HCT116 (cell line): Measurements from ENCODE around the gene MBD1. TPM values are rescaled to one million over a fixed set of nuclear protein-coding genes. Genes with fewer than 3 reads are reported as not detected.

Experiments
- ATAC-seq: fragments of 200-7000 bp; cut with Tn5 transposase; 2 replicates; pipeline ENCODE4 v1.9.1; 2020; ENCODE audit warnings: mild to moderate bottlenecking, moderate library complexity
- BruUV-seq: library from RNA; stranded (reverse); fragments of 400-500 nt; replicated peaks from 2 replicates; lab custom pipeline; 2021; lab: Mats Ljungman, UMichigan
- CTCF ChIA-PET: fragments of 300-600 bp; sonication (Branson Sonifier 250); formaldehyde crosslinking; loops from one replicate; lab custom pipeline; 2021; ENCODE audit warnings: antibody characterized with exemption; lab: Charles Lee
- POLR2A ChIA-PET: fragments of 300-600, 350-600 bp; sonication (Branson Sonifier 250); formaldehyde crosslinking; loops from one replicate; lab custom pipeline; 2021; ENCODE audit warnings: antibody characterized with exemption; lab: Charles Lee
- RAD21 ChIA-PET, 2 experiments: fragments of 300-600 bp; sonication (Branson Sonifier 250); formaldehyde crosslinking; loops; one replicate each; lab custom pipeline; 2023; ENCODE audit warnings: low total read pairs in 2 of 2; ENCODE audit not compliant: uncharacterized antibody in 2 of 2, unreplicated experiment in 2 of 2, low non-redundant PET in 1 of 2; lab: Charles Lee
- DNase-seq: peaks from one replicate; pipeline ENCODE4 v3.0.0-alpha.2; 2010; ENCODE audit warnings: low read depth, low spot score
- H2AFZ ChIP-seq: fragments of 200-600 bp; shearing (Covaris generic), sonication (generic); 2 replicates; pipeline ENCODE4 v1.6.1; 2017; ENCODE audit warnings: low read depth, mixed run types, mixed read lengths, antibody characterized with exemption, low read length; ENCODE audit not compliant: poor library complexity, severe bottlenecking
- H3K27ac ChIP-seq: 2 replicates; pipeline ENCODE4 v1.5.1; 2012; ENCODE audit warnings: low read depth, low read length
- H3K27me3 ChIP-seq: fragments of 200-600 bp; sonication (generic); 2 replicates; pipeline ENCODE4 v1.6.1; 2016; ENCODE audit warnings: mixed run types, low read length, mixed read lengths; ENCODE audit not compliant: insufficient read depth
- H3K36me3 ChIP-seq, 2 experiments: fragments of 200-500 bp in 1 of 2; fragments of 200-600 bp in 1 of 2; sonication (Bioruptor generic) in 1 of 2; sonication (generic) in 1 of 2; 2 replicates each; pipeline versions ENCODE4 v1.5.1 to v1.6.1; 2014 to 2016; ENCODE audit warnings: low read length in 2 of 2, inconsistent platforms in 1 of 2, mixed read lengths in 1 of 2, mixed run types in 1 of 2; ENCODE audit not compliant: insufficient read depth in 2 of 2, control insufficient read depth in 1 of 2
- H3K4me1 ChIP-seq, 2 experiments: fragments of 200-600 bp in 1 of 2; sonication (generic) in 1 of 2; 2 replicates each; pipeline versions ENCODE4 v1.5.1 to v1.6.1; 2012 to 2017; ENCODE audit warnings: low read length in 2 of 2, inconsistent platforms in 1 of 2, mild to moderate bottlenecking in 1 of 2, mixed read lengths in 1 of 2, mixed run types in 1 of 2, moderate library complexity in 1 of 2; ENCODE audit not compliant: insufficient read depth in 2 of 2, control insufficient read depth in 1 of 2
- H3K4me2 ChIP-seq: fragments of 200-600 bp; sonication (generic); 2 replicates; pipeline ENCODE4 v1.6.1; 2017; ENCODE audit warnings: mixed run types, low read length, mixed read lengths
- H3K4me3 ChIP-seq, 2 experiments: fragments of 200-600 bp in 1 of 2; sonication (generic) in 1 of 2; replicated peaks in 1 of 2; 2 replicates each; pipeline ENCODE4 v1.5.1; 2011 to 2016; ENCODE audit warnings: low read length in 2 of 2, control low read depth in 1 of 2, low read depth in 1 of 2, mild to moderate bottlenecking in 1 of 2, mixed read lengths in 1 of 2, mixed run types in 1 of 2
- H3K79me2 ChIP-seq: fragments of 200-600 bp; sonication (generic); 2 replicates; pipeline ENCODE4 v1.6.1; 2017; ENCODE audit warnings: mild to moderate bottlenecking, mixed run types, low read length, moderate library complexity, mixed read lengths; ENCODE audit not compliant: insufficient read depth
- H3K9ac ChIP-seq: fragments of 200-600 bp; sonication (generic); 2 replicates; pipeline ENCODE4 v1.6.1; 2016; ENCODE audit warnings: low read length, mixed read lengths
- H3K9me2 ChIP-seq: fragments of 200-600 bp; sonication (generic), shearing (Covaris generic); 2 replicates; pipeline ENCODE4 v1.6.1; 2017; ENCODE audit warnings: mixed run types, mild to moderate bottlenecking, moderate library complexity; ENCODE audit not compliant: insufficient read depth
- H3K9me3 ChIP-seq, 2 experiments: fragments of 200-500 bp in 1 of 2; fragments of 200-600 bp in 1 of 2; sonication (Bioruptor generic) in 1 of 2; sonication (generic) in 1 of 2; 2 replicates each; pipeline ENCODE4 v1.6.1; 2014 to 2017; ENCODE audit warnings: low read length in 2 of 2, mixed read lengths in 2 of 2, inconsistent platforms in 1 of 2, low read depth in 1 of 2, mild to moderate bottlenecking in 1 of 2, mixed run types in 1 of 2, moderate library complexity in 1 of 2; ENCODE audit not compliant: control insufficient read depth in 1 of 2, insufficient read depth in 1 of 2
- H4K20me1 ChIP-seq: fragments of 200-600 bp; sonication (generic), shearing (Covaris generic); 2 replicates; pipeline ENCODE4 v1.6.1; 2017; ENCODE audit warnings: mixed run types, mild to moderate bottlenecking, moderate library complexity; ENCODE audit not compliant: insufficient read depth
- CBX3 ChIP-seq: IDR thresholded peaks from 2 replicates; pipeline ENCODE4 v1.6.1; 2012; ENCODE audit warnings: low read depth
- EGR1 ChIP-seq: IDR thresholded peaks from 2 replicates; pipeline ENCODE4 v1.6.1; 2012; ENCODE audit warnings: low read depth
- ELF1 ChIP-seq: IDR thresholded peaks from 2 replicates; pipeline ENCODE4 v1.6.1; 2012; ENCODE audit warnings: low read depth, borderline replicate concordance
- EZH2 ChIP-seq: fragments of 200-600 bp; sonication (generic); IDR thresholded peaks from 2 replicates; pipeline ENCODE4 v1.6.1; 2017; ENCODE audit warnings: antibody characterized with exemption, mixed run types
- EZH2phosphoT487 ChIP-seq: fragments of 200-600 bp; IDR thresholded peaks from 2 replicates; pipeline ENCODE4 v1.6.1; 2018; ENCODE audit warnings: antibody characterized with exemption, borderline replicate concordance
- FOSL1 ChIP-seq: IDR thresholded peaks from 2 replicates; pipeline ENCODE4 v1.6.1; 2012; ENCODE audit warnings: low read depth
- JUND ChIP-seq: IDR thresholded peaks from 2 replicates; pipeline ENCODE4 v1.6.1; 2012
- POLR2AphosphoS5 ChIP-seq: IDR thresholded peaks from 2 replicates; pipeline ENCODE4 v1.6.1; 2011; ENCODE audit warnings: mild to moderate bottlenecking, low read depth, low read length, moderate library complexity
- RAD21 ChIP-seq: IDR thresholded peaks from 2 replicates; pipeline ENCODE4 v1.6.1; 2012; ENCODE audit warnings: low read depth, mild to moderate bottlenecking
- SIN3A ChIP-seq: IDR thresholded peaks from 2 replicates; pipeline ENCODE4 v1.6.1; 2012; ENCODE audit warnings: low read depth
- SP1 ChIP-seq: IDR thresholded peaks from 2 replicates; pipeline ENCODE4 v1.6.1; 2012; ENCODE audit warnings: low read depth
- TCF7L2 ChIP-seq: IDR thresholded peaks from 2 replicates; pipeline ENCODE4 v1.7.0; 2011; ENCODE audit warnings: borderline replicate concordance, inconsistent platforms; ENCODE audit not compliant: insufficient read depth, insufficient read length; ENCODE audit errors: extremely low read depth
- YY1 ChIP-seq: IDR thresholded peaks from 2 replicates; pipeline ENCODE4 v1.6.1; 2011; ENCODE audit warnings: low read length, low read depth, moderate library complexity, mild to moderate bottlenecking; ENCODE audit not compliant: insufficient replicate concordance; ENCODE audit errors: extremely low read depth
- ZFX ChIP-seq: fragments of 450-650 bp; IDR thresholded peaks from 2 replicates; pipeline ENCODE4 v1.6.1; 2017
- ZNF274 ChIP-seq: fragments of 200-500 bp; sonication (Bioruptor generic); IDR thresholded peaks from 2 replicates; pipeline ENCODE4 v1.6.1; 2014; ENCODE audit warnings: mild to moderate bottlenecking, low read depth, low read length, inconsistent platforms
- intact Hi-C: fragments of 100-400 bp; cut with micrococcal nuclease; formaldehyde crosslinking; loops from 2 replicates; pipeline ENCODE4 v1.10.0; 2022
- total RNA-seq: library from RNA; stranded (reverse); gene quantifications from one replicate; pipeline ENCODE4 v1.2.1, GENCODE V29; 2021; ENCODE audit not compliant: unreplicated experiment
- TF ChIP-seq, protein P1 (sequence below): IDR thresholded peaks from 2 replicates; pipeline ENCODE4 v1.6.1; 2011; ENCODE audit warnings: mild to moderate bottlenecking, low read length, moderate library complexity; ENCODE audit not compliant: insufficient replicate concordance; ENCODE audit errors: extremely low read depth
- TF ChIP-seq, protein P2 (sequence below): IDR thresholded peaks from 2 replicates; pipeline ENCODE4 v1.6.1; 2012
- TF ChIP-seq, protein P3 (sequence below): IDR thresholded peaks from 2 replicates; pipeline ENCODE4 v1.6.1; 2012; ENCODE audit warnings: low read depth
- TF ChIP-seq, protein P4 (sequence below): IDR thresholded peaks from 2 replicates; pipeline ENCODE4 v1.6.1; 2012
- TF ChIP-seq, protein P5 (sequence below), 3 experiments: fragments of 200-600 bp in 1 of 3; sonication (generic) in 1 of 3; IDR thresholded peaks in 2 of 3; conservative IDR thresholded peaks in 1 of 3; 2 replicates each; pipeline ENCODE4 v1.5.1; 2012 to 2017; ENCODE audit warnings: low read depth in 2 of 3, low read length in 2 of 3, antibody characterized with exemption in 1 of 3, borderline replicate concordance in 1 of 3, control low read depth in 1 of 3, mild to moderate bottlenecking in 1 of 3, mixed read lengths in 1 of 3, mixed run types in 1 of 3, moderate library complexity in 1 of 3; ENCODE audit not compliant: insufficient read depth in 1 of 3

Gene MBD1
- total RNA-seq, 1 experiment from 2014 or later = 63.9 TPM

DNA sequence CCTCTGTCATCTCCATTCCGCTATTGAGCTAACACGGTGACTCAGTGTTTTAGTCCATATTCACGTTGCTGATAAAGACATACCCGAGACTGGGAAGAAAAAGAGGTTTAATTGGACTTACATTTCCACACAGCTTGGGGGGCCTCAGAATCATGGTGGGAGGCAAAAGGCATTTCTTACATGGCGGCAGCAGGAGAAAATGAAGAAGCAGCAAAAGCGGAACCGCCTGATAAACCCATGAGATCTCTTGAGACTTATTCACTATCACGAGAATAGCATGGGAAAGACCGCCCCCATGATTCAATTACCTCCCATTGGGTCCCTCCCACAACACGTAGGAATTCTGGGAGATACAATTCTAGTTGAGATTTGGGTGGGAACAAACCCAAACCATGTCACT, 28.8 kb upstream of the MBD1 start:
- no peaks in the 10 kb centered on the region for H3K27me3 ChIP-seq
- H2AFZ ChIP-seq = no peak overlapping the region
- ATAC-seq (no peak), DNase-seq (no peak)
- no peaks in the 10 kb centered on the region for H3K9me3 ChIP-seq
- H3K4me2 ChIP-seq = no peak overlapping the region
- intact Hi-C loops = no loop called here
- no peak overlapping the region for H3K27ac ChIP-seq
- ChIA-PET RAD21 (no interaction called here), CTCF (no interaction called here), POLR2A (no interaction called here)
- no peak overlapping the region for H3K4me3 ChIP-seq
- no peak overlapping the region for H3K9ac ChIP-seq
- TF ChIP-seq ZFX (no peak), CBX3 (no peak), EZH2phosphoT487 (no peak), YY1 (no peak), ELF1 (no peak), RAD21 (no peak), FOSL1 (no peak), POLR2AphosphoS5 (no peak), EZH2 (no peak), EGR1 (no peak), ZNF274 (no peak), SP1 (no peak), TCF7L2 (no peak), JUND (no peak), SIN3A (no peak)
- TF ChIP-seq, protein P1, sequence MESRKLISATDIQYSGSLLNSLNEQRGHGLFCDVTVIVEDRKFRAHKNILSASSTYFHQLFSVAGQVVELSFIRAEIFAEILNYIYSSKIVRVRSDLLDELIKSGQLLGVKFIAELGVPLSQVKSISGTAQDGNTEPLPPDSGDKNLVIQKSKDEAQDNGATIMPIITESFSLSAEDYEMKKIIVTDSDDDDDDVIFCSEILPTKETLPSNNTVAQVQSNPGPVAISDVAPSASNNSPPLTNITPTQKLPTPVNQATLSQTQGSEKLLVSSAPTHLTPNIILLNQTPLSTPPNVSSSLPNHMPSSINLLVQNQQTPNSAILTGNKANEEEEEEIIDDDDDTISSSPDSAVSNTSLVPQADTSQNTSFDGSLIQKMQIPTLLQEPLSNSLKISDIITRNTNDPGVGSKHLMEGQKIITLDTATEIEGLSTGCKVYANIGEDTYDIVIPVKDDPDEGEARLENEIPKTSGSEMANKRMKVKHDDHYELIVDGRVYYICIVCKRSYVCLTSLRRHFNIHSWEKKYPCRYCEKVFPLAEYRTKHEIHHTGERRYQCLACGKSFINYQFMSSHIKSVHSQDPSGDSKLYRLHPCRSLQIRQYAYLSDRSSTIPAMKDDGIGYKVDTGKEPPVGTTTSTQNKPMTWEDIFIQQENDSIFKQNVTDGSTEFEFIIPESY = no peak
- TF ChIP-seq, protein P2, sequence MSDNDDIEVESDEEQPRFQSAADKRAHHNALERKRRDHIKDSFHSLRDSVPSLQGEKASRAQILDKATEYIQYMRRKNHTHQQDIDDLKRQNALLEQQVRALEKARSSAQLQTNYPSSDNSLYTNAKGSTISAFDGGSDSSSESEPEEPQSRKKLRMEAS = no peak
- TF ChIP-seq, protein P3, sequence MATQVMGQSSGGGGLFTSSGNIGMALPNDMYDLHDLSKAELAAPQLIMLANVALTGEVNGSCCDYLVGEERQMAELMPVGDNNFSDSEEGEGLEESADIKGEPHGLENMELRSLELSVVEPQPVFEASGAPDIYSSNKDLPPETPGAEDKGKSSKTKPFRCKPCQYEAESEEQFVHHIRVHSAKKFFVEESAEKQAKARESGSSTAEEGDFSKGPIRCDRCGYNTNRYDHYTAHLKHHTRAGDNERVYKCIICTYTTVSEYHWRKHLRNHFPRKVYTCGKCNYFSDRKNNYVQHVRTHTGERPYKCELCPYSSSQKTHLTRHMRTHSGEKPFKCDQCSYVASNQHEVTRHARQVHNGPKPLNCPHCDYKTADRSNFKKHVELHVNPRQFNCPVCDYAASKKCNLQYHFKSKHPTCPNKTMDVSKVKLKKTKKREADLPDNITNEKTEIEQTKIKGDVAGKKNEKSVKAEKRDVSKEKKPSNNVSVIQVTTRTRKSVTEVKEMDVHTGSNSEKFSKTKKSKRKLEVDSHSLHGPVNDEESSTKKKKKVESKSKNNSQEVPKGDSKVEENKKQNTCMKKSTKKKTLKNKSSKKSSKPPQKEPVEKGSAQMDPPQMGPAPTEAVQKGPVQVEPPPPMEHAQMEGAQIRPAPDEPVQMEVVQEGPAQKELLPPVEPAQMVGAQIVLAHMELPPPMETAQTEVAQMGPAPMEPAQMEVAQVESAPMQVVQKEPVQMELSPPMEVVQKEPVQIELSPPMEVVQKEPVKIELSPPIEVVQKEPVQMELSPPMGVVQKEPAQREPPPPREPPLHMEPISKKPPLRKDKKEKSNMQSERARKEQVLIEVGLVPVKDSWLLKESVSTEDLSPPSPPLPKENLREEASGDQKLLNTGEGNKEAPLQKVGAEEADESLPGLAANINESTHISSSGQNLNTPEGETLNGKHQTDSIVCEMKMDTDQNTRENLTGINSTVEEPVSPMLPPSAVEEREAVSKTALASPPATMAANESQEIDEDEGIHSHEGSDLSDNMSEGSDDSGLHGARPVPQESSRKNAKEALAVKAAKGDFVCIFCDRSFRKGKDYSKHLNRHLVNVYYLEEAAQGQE = no peak
- TF ChIP-seq, protein P4, sequence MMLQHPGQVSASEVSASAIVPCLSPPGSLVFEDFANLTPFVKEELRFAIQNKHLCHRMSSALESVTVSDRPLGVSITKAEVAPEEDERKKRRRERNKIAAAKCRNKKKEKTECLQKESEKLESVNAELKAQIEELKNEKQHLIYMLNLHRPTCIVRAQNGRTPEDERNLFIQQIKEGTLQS = no peak
- TF ChIP-seq, protein P5, sequence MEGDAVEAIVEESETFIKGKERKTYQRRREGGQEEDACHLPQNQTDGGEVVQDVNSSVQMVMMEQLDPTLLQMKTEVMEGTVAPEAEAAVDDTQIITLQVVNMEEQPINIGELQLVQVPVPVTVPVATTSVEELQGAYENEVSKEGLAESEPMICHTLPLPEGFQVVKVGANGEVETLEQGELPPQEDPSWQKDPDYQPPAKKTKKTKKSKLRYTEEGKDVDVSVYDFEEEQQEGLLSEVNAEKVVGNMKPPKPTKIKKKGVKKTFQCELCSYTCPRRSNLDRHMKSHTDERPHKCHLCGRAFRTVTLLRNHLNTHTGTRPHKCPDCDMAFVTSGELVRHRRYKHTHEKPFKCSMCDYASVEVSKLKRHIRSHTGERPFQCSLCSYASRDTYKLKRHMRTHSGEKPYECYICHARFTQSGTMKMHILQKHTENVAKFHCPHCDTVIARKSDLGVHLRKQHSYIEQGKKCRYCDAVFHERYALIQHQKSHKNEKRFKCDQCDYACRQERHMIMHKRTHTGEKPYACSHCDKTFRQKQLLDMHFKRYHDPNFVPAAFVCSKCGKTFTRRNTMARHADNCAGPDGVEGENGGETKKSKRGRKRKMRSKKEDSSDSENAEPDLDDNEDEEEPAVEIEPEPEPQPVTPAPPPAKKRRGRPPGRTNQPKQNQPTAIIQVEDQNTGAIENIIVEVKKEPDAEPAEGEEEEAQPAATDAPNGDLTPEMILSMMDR (IDR thresholded peaks at IDR 0.05 in 2 of 3, conservative IDR thresholded peaks at IDR 0.05 in 1 of 3; ENCODE audit: borderline replicate concordance in 1 of 3, insufficient read depth in 1 of 3, low read depth in 2 of 3, low read length in 2 of 3) = no peak
- no peaks in the 10 kb centered on the region for H3K36me3 ChIP-seq
- no TSS peak for BruUV-seq
- no peaks in the 10 kb centered on the region; the same call in 1 of the 2 replicates for H3K9me2 ChIP-seq
- no peaks in the 10 kb centered on the region for H3K4me1 ChIP-seq
- H4K20me1 ChIP-seq = no peaks in the 10 kb centered on the region
- no peaks in the 10 kb centered on the region for H3K79me2 ChIP-seq
